ENCODE data around the gene GRHPR.

GRCh38 chr9:37433867-37434371, 11.4 kb downstream of the GRHPR start:
- TF ChIP-seq POLR2A (IDR thresholded peaks at IDR 0.05) (no peak), CTCF (IDR thresholded peaks at IDR 0.05) (no peak)
